ENCODE measurements around the gene SCMH1. TPM values are rescaled to one million over a fixed set of nuclear protein-coding genes. Genes with fewer than 3 reads are reported as not detected.

Gene SCMH1
- total RNA-seq, 1 experiment from 2014 or later: 55.9 TPM

GRCh38 chr1:41239988-41240610 lies 2.0 kb downstream of the SCMH1 start:
- intact Hi-C loops (cut with micrococcal nuclease): loop anchor here (2.0 to 5.0 kb wide), 5 partner anchors 85 to 218 kb away; partner anchors contain the start of gene SLFNL1
- CTCF ChIA-PET: interaction anchor here (0.5 to 1.3 kb wide), 19 partner anchors 9 to 1635 kb away, joined by 3 to 8 read pairs (median 3); no protein-coding TSS in a partner anchor
- peak; percentile 70 for DNase-seq (ENCODE audit: unreplicated experiment)
- H3K9me3 Mint-ChIP-seq (ENCODE audit: unreplicated experiment): no peaks in the 10 kb centered on the region
- H3K27me3 Mint-ChIP-seq (ENCODE audit: insufficient read depth, unreplicated experiment): no peaks in the 10 kb centered on the region
- BruUV-seq (replicated peaks): no TSS peak
- TF ChIP-seq, protein P1, sequence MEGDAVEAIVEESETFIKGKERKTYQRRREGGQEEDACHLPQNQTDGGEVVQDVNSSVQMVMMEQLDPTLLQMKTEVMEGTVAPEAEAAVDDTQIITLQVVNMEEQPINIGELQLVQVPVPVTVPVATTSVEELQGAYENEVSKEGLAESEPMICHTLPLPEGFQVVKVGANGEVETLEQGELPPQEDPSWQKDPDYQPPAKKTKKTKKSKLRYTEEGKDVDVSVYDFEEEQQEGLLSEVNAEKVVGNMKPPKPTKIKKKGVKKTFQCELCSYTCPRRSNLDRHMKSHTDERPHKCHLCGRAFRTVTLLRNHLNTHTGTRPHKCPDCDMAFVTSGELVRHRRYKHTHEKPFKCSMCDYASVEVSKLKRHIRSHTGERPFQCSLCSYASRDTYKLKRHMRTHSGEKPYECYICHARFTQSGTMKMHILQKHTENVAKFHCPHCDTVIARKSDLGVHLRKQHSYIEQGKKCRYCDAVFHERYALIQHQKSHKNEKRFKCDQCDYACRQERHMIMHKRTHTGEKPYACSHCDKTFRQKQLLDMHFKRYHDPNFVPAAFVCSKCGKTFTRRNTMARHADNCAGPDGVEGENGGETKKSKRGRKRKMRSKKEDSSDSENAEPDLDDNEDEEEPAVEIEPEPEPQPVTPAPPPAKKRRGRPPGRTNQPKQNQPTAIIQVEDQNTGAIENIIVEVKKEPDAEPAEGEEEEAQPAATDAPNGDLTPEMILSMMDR (IDR thresholded peaks at IDR 0.05; ENCODE audit: unreplicated experiment): peak; percentile 20
- POLR2A ChIA-PET: interaction anchor here (0.7 to 2.0 kb wide), 11 partner anchors 11 to 237 kb away, joined by 3 to 9 read pairs (median 4); partner anchors contain the start of gene SLFNL1
- peak overlapping the region; percentile 76 for H3K27ac Mint-ChIP-seq (ENCODE audit: low read depth, unreplicated experiment)
- H3K4me3 Mint-ChIP-seq (ENCODE audit: unreplicated experiment): peak overlapping the region; percentile 73
- H3K4me1 Mint-ChIP-seq (ENCODE audit: insufficient read depth, unreplicated experiment): peaks cover 12% of the 10 kb centered on the region
- H3K36me3 Mint-ChIP-seq (ENCODE audit: insufficient read depth, unreplicated experiment): no peaks in the 10 kb centered on the region

DNA sequence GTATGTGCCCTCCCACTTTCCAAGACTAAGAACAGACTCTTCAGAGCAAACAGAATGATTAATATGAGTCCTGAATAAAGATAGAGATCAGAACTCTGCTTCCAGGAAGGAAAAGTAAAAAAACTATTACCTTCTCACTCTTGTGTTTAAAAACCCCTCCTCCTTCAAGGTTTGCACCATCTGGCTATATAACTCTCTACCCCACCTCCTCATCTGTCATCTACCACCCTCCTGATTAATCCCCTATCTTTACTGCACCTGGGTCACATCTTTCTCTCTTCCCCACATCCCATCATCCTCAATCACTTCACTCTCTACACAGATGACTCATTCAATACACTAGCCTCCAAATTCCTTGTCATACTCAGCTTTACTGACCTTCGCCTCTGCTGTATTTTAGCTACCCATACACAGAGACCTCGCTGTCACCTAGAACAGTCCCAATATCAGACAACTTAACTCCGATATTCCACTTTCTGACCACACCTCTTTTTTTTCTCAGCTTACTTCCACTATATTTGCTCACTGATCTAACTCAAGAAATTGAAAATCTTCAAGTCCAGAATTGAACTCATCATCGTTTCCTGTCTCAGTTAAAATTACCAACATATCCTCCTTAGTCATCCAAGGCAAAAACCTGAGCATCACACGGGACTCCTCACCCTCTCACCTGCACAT lies 3.7 kb downstream of the SCMH1 start:
- Mint-ChIP-seq H3K27ac (ENCODE audit: low read depth, unreplicated experiment) (no peak overlapping the region), H3K4me1 (ENCODE audit: insufficient read depth, unreplicated experiment) (peaks cover 16% of the 10 kb centered on the region), H3K36me3 (ENCODE audit: insufficient read depth, unreplicated experiment) (no peaks in the 10 kb centered on the region), H3K9me3 (ENCODE audit: unreplicated experiment) (no peaks in the 10 kb centered on the region), H3K27me3 (ENCODE audit: insufficient read depth, unreplicated experiment) (no peaks in the 10 kb centered on the region), H3K4me3 (ENCODE audit: unreplicated experiment) (no peak overlapping the region)
- no TSS peak for BruUV-seq (replicated peaks)
- POLR2A ChIA-PET: interaction anchor here (0.7 to 1.6 kb wide), 3 partner anchors 17 to 129 kb away, joined by 3 to 4 read pairs (median 4); no protein-coding TSS in a partner anchor
- TF ChIP-seq, protein P1 (IDR thresholded peaks at IDR 0.05; ENCODE audit: unreplicated experiment): no peak
- DNase-seq (ENCODE audit: unreplicated experiment): peak; percentile 42
- intact Hi-C loops (cut with micrococcal nuclease): no loop called here
- CTCF ChIA-PET: interaction anchor here (0.6 to 1.1 kb wide), 2 partner anchors 10 to 116 kb away, joined by 5 to 8 read pairs; no protein-coding TSS in a partner anchor

GRCh38 chr1:41236781-41237180 lies 5.3 kb downstream of the SCMH1 start:
- intact Hi-C loops (cut with micrococcal nuclease): no loop called here

More at GRCh38 chr1:41236781-41237180, 5.3 kb downstream of the SCMH1 start:
- ChIA-PET CTCF (no interaction called here), POLR2A (interaction anchor here (1.2 to 1.6 kb wide), 2 partner anchors 19 to 38 kb away, joined by 3 to 4 read pairs; no protein-coding TSS in a partner anchor)
- H3K4me3 Mint-ChIP-seq (ENCODE audit: unreplicated experiment): no peak overlapping the region
- H3K4me1 Mint-ChIP-seq (ENCODE audit: insufficient read depth, unreplicated experiment): peaks cover 17% of the 10 kb centered on the region
- no peak for DNase-seq (ENCODE audit: unreplicated experiment)
- H3K9me3 Mint-ChIP-seq (ENCODE audit: unreplicated experiment): no peaks in the 10 kb centered on the region
- no peaks in the 10 kb centered on the region for H3K36me3 Mint-ChIP-seq (ENCODE audit: insufficient read depth, unreplicated experiment)
- no peak overlapping the region for H3K27ac Mint-ChIP-seq (ENCODE audit: low read depth, unreplicated experiment)
- BruUV-seq (replicated peaks): no TSS peak
- TF ChIP-seq, protein P1 (IDR thresholded peaks at IDR 0.05; ENCODE audit: unreplicated experiment): no peak
- H3K27me3 Mint-ChIP-seq (ENCODE audit: insufficient read depth, unreplicated experiment): no peaks in the 10 kb centered on the region
